Neuronal stem cell (in vitro differentiated cells): ENCODE data around the gene FAM193B.

Source experiments
- DNase-seq: peaks from one replicate; pipeline ENCODE4 v3.0.0-alpha.2; 2013; ENCODE audit warnings: low spot score
- H2AFZ ChIP-seq: one replicate; pipeline ENCODE4 v1.6.1; 2013; ENCODE audit warnings: mild to moderate bottlenecking, low read length, inconsistent platforms
- H2AK5ac ChIP-seq: 2 replicates; pipeline ENCODE4 v1.6.1; 2013; ENCODE audit warnings: low read depth, mild to moderate bottlenecking, inconsistent platforms, low read length, moderate library complexity, mixed read lengths
- H2BK120ac ChIP-seq: 2 replicates; pipeline ENCODE4 v1.6.1; 2013; ENCODE audit warnings: low read depth, mild to moderate bottlenecking, inconsistent platforms, low read length, moderate library complexity, mixed read lengths
- H2BK12ac ChIP-seq: one replicate; pipeline ENCODE4 v1.6.1; 2013; ENCODE audit warnings: low read length, inconsistent platforms
- H2BK15ac ChIP-seq: 2 replicates; pipeline ENCODE4 v1.6.1; 2013; ENCODE audit warnings: mild to moderate bottlenecking, low read length, inconsistent platforms, mixed read lengths
- H2BK5ac ChIP-seq: one replicate; pipeline ENCODE4 v1.6.1; 2013; ENCODE audit warnings: inconsistent platforms, mild to moderate bottlenecking, low read length, moderate library complexity
- H3K14ac ChIP-seq: one replicate; pipeline ENCODE4 v1.6.1; 2013; ENCODE audit warnings: low read length, inconsistent platforms
- H3K18ac ChIP-seq: 2 replicates; pipeline ENCODE4 v1.6.1; 2013; ENCODE audit warnings: low read length, inconsistent platforms
- H3K23ac ChIP-seq: 2 replicates; pipeline ENCODE4 v1.6.1; 2013; ENCODE audit warnings: low read depth, mild to moderate bottlenecking, mixed read lengths, low read length, inconsistent platforms; ENCODE audit not compliant: poor library complexity
- H3K27ac ChIP-seq: replicated peaks from 3 replicates; pipeline ENCODE4 v1.5.1; 2013; ENCODE audit warnings: low read length, inconsistent platforms
- H3K27me3 ChIP-seq, 3 experiments: 2 replicates each; pipeline ENCODE4 v1.6.1; 2013; ENCODE audit warnings: low read length in 3 of 3, mild to moderate bottlenecking in 2 of 3, inconsistent platforms in 1 of 3, low read depth in 1 of 3, mixed read lengths in 1 of 3, moderate library complexity in 1 of 3; ENCODE audit not compliant: control insufficient read depth in 3 of 3, insufficient read depth in 3 of 3
- H3K36me3 ChIP-seq, 2 donors: replicated peaks in 1 of 2; 2 replicates each; pipeline ENCODE4 v1.6.1; 2013; ENCODE audit warnings: low read length in 2 of 2; ENCODE audit not compliant: control insufficient read depth in 2 of 2, insufficient read depth in 2 of 2
- H3K4ac ChIP-seq: 2 replicates; pipeline ENCODE4 v1.6.1; 2013; ENCODE audit warnings: inconsistent platforms, mild to moderate bottlenecking, low read length, moderate library complexity
- H3K4me1 ChIP-seq, 2 donors: 1 replicate in 1 of 2; 2 replicates in 1 of 2; pipeline ENCODE4 v1.6.1; 2013; ENCODE audit warnings: low read length in 2 of 2, low read depth in 1 of 2; ENCODE audit not compliant: control insufficient read depth in 2 of 2, insufficient read depth in 1 of 2
- H3K4me2 ChIP-seq: one replicate; pipeline ENCODE4 v1.6.1; 2013; ENCODE audit warnings: mild to moderate bottlenecking, low read length, inconsistent platforms; ENCODE audit not compliant: insufficient read depth, poor library complexity, severe bottlenecking
- H3K4me3 ChIP-seq, 2 donors: 2 replicates each; pipeline ENCODE4 v1.5.1; 2013; ENCODE audit warnings: low read length in 2 of 2, mild to moderate bottlenecking in 2 of 2, inconsistent platforms in 1 of 2, moderate library complexity in 1 of 2
- H3K79me1 ChIP-seq: one replicate; pipeline ENCODE4 v1.6.1; 2013; ENCODE audit warnings: low read depth, mild to moderate bottlenecking, inconsistent platforms, low read length, moderate library complexity
- H3K9ac ChIP-seq: one replicate; pipeline ENCODE4 v1.6.1; 2013; ENCODE audit warnings: mild to moderate bottlenecking, low read depth, low read length, inconsistent platforms; ENCODE audit not compliant: poor library complexity
- H3K9me3 ChIP-seq, 2 donors: replicated peaks in 1 of 2; 2 replicates each; pipeline versions ENCODE3 to v1.6.1; 2013; ENCODE audit warnings: low read length in 2 of 2, mild to moderate bottlenecking in 2 of 2, inconsistent platforms in 1 of 2, low read depth in 1 of 2, mixed read lengths in 1 of 2, moderate library complexity in 1 of 2; ENCODE audit not compliant: control insufficient read depth in 2 of 2, insufficient read depth in 1 of 2
- H4K8ac ChIP-seq: one replicate; pipeline ENCODE4 v1.6.1; 2013; ENCODE audit warnings: low read depth, mild to moderate bottlenecking, inconsistent platforms, low read length, moderate library complexity
- H4K91ac ChIP-seq: one replicate; pipeline ENCODE4 v1.6.1; 2013; ENCODE audit warnings: low read length, low read depth, mild to moderate bottlenecking, inconsistent platforms; ENCODE audit not compliant: poor library complexity
- WGBS, 2 donors: extraction: QIAGEN DNeasy Blood & Tissue Kit; methylation state at CpG; one replicate each; pipeline ENCODE4 v1.1.7; 2013; ENCODE audit warnings: missing lambda C conversion rate in 2 of 2, mixed read lengths in 1 of 2; ENCODE audit not compliant: insufficient read length in 2 of 2, insufficient replicate concordance in 1 of 2; ENCODE audit errors: extremely low coverage in 2 of 2; 5-methylcytosine and 5-hydroxymethylcytosine counted together

Gene FAM193B

GRCh38 chr5:177495243-177496060 lies 58.9 kb downstream of the FAM193B start:
- peak overlapping the region; percentile 26 for H3K23ac ChIP-seq
- H3K4me1 ChIP-seq: peaks cover 27 to 38% of the 10 kb centered on the region in 2 donors
- peak overlapping the region; percentile 99 for H2BK5ac ChIP-seq
- peak overlapping the region; percentile 98 for H3K14ac ChIP-seq
- peak overlapping the region; percentile 25 for H2BK15ac ChIP-seq
- no CpG with 5 or more reads among the region's 14 CpGs for WGBS, 2 donors
- H4K8ac ChIP-seq: no peak overlapping the region
- peak; percentile 90 for DNase-seq
- H3K4ac ChIP-seq: peak overlapping the region; percentile 13
- H4K91ac ChIP-seq: peak overlapping the region; percentile 5
- H3K79me1 ChIP-seq: peaks cover 15% of the 10 kb centered on the region
- H3K36me3 ChIP-seq: peaks cover 27 to 54% of the 10 kb centered on the region in 2 donors
- H3K4me2 ChIP-seq: peak overlapping the region; percentile 89
- H2BK120ac ChIP-seq: peak overlapping the region; percentile 19
- no peaks in the 10 kb centered on the region for H3K9me3 ChIP-seq
- H3K18ac ChIP-seq: peak overlapping the region; percentile 97
- peak overlapping the region; percentile 98 for H2AK5ac ChIP-seq
- peak overlapping the region; percentile 82 for H3K9ac ChIP-seq
- H3K27ac ChIP-seq: peak overlapping the region; percentile 95
- H3K27me3 ChIP-seq: peaks cover 0 to 14% (median 0%) of the 10 kb centered on the region in 3 experiments
- peak overlapping the region; percentile 98 for H2BK12ac ChIP-seq
- H2AFZ ChIP-seq: no peak overlapping the region
- peak overlapping the region; percentile 75 to 89 for H3K4me3 ChIP-seq

DNA sequence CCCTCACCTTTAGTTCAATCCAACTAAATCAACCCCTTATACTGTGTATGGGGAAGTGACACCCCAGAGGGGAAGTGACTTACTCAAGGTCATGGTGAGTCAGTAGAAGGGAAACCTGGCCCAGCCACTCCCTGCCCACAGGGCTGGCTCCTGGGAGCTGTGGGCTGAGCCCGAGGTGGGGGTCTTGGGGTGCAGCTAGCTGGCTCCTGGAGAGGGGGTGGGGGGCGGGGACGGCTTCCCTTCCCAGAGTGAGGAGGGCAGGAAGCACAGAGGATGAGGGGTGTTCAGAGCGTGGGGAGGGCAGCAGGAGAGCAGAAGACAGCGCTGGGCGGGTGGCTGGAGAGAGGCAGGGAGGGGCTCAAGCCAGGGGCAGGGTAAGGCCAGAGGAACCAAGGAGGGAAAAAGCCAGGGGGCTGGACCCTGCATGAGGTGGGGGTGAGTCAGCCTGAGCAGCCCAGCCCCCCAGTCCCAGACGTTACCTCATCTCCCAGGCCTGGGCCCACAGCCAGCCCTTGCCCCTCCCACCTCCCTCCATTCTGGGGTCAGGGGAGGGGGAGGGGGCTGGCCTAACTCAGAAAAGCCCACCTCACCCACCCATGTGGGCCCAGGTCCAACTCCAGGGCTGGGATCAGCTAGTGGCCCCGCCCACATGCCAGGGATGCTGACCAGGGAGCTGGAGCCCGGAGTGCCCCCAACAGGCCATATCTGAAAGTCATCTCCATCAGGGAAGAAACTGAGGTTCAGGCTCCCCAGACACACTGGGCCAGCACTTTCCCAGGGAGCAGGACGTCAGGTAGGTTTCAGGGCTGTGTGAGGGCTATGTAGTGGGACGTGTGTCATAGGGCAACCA lies 59.8 kb downstream of the FAM193B start:
- peak overlapping the region; percentile 53 for H3K4me2 ChIP-seq
- no peaks in the 10 kb centered on the region for H3K9me3 ChIP-seq
- peaks cover 26 to 37% of the 10 kb centered on the region in 2 donors for H3K4me1 ChIP-seq
- H3K4me3 ChIP-seq: peak overlapping the region; percentile 15 to 21
- DNase-seq: peak; percentile 54
- H3K18ac ChIP-seq: peak overlapping the region; percentile 68
- peak overlapping the region; percentile 19 for H2BK120ac ChIP-seq
- no peak overlapping the region for H2AFZ ChIP-seq
- H3K23ac ChIP-seq: peak overlapping the region; percentile 26
- peaks cover 0 to 11% (median 0%) of the 10 kb centered on the region in 3 experiments for H3K27me3 ChIP-seq
- H4K91ac ChIP-seq: peak overlapping the region; percentile 5
- H3K36me3 ChIP-seq: peaks cover 36 to 63% of the 10 kb centered on the region in 2 donors
- H2BK15ac ChIP-seq: peak overlapping the region; percentile 41
- peaks cover 20% of the 10 kb centered on the region for H3K79me1 ChIP-seq
- peak overlapping the region; percentile 98 for H3K14ac ChIP-seq
- peak overlapping the region; percentile 95 for H2BK5ac ChIP-seq
- peak overlapping the region; percentile 82 for H3K9ac ChIP-seq
- peak overlapping the region; percentile 95 for H3K27ac ChIP-seq
- peak overlapping the region; percentile 98 for H2BK12ac ChIP-seq
- H2AK5ac ChIP-seq: peak overlapping the region; percentile 87
- no CpG with 5 or more reads among the region's 11 CpGs for WGBS, 2 donors
- no peak overlapping the region for H3K4ac ChIP-seq
- H4K8ac ChIP-seq: no peak overlapping the region

DNA sequence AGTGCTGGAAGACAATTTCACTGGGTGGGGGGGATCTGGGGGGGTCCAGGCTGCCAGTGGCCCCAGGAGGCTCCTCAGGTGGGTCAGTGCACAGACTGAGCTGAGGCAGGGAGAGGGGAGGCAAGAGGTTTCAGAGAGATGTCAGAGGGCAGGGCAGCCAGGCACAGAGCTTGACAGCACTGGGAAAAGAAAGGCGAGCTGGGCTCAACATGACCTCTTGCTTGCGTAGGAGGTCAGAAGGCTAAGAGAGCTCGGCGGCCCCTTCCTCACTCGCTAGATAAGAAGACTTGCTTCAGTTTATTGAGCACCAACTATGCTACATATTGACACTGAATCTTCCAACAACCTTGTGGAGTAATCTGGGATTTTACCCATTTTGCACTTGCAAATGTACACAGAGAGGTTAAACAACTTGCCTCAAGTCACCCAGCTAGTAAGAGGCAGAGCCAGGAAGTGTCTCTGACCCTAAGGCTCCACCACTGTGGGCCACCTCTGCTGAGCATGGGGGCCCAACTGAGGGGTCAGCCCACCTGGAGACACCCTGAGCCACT lies 60.5 kb downstream of the FAM193B start:
- H3K9ac ChIP-seq: peak overlapping the region; percentile 46
- H2BK120ac ChIP-seq: no peak overlapping the region
- peak overlapping the region; percentile 9 for H2AK5ac ChIP-seq
- H3K4me3 ChIP-seq: no peak overlapping the region
- DNase-seq: no peak
- no peak overlapping the region for H3K4ac ChIP-seq
- H3K4me2 ChIP-seq: no peak overlapping the region
- no peak overlapping the region for H3K14ac ChIP-seq
- H2BK12ac ChIP-seq: no peak overlapping the region
- peaks cover 26 to 37% of the 10 kb centered on the region in 2 donors for H3K4me1 ChIP-seq
- no peak overlapping the region for H4K91ac ChIP-seq
- H4K8ac ChIP-seq: no peak overlapping the region
- H3K79me1 ChIP-seq: peaks cover 22% of the 10 kb centered on the region
- H3K23ac ChIP-seq: no peak overlapping the region
- H3K27me3 ChIP-seq: peaks cover 0 to 9% (median 0%) of the 10 kb centered on the region in 3 experiments
- no peak overlapping the region for H2BK15ac ChIP-seq
- no peak overlapping the region for H2BK5ac ChIP-seq
- peak overlapping the region; percentile 95 for H3K27ac ChIP-seq
- no peak overlapping the region for H2AFZ ChIP-seq
- H3K18ac ChIP-seq: no peak overlapping the region
- no CpG with 5 or more reads among the region's 5 CpGs for WGBS, 2 donors
- peaks cover 42 to 70% of the 10 kb centered on the region in 2 donors for H3K36me3 ChIP-seq
- H3K9me3 ChIP-seq: no peaks in the 10 kb centered on the region
